ENCODE results near the gene C3orf22.

Gene C3orf22

DNA sequence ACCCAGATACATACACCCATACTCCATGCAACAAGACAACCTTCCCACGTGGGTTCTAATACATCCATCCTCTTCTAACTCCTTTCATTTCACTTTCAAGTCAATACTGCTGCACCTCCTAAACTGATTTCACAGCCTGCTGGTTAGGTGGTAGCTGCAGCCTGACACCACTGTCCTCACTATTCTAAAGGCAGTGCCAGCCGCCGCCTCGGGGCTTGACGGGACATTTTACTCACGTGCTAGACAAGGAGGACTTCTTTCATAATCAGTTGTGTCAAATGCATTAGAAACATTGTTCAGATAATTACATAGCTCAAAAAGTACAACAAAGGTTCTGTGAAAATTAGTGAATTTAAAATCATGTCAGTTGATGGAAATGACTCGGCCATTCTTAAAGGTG lies 47.4 kb downstream of the C3orf22 start:
- no peaks in the 10 kb centered on the region for H3K79me2 ChIP-seq (ENCODE audit: insufficient read depth, low read length)
- no peak overlapping the region for H3K4me3 ChIP-seq (ENCODE audit: low read length, poor library complexity, severe bottlenecking)
- no peaks in the 10 kb centered on the region for H3K36me3 ChIP-seq (ENCODE audit: insufficient read depth, low read length)
- TF ChIP-seq EZH2phosphoT487 (IDR thresholded peaks at IDR 0.05; ENCODE audit: borderline replicate concordance): no peak
- TF ChIP-seq, protein P1, sequence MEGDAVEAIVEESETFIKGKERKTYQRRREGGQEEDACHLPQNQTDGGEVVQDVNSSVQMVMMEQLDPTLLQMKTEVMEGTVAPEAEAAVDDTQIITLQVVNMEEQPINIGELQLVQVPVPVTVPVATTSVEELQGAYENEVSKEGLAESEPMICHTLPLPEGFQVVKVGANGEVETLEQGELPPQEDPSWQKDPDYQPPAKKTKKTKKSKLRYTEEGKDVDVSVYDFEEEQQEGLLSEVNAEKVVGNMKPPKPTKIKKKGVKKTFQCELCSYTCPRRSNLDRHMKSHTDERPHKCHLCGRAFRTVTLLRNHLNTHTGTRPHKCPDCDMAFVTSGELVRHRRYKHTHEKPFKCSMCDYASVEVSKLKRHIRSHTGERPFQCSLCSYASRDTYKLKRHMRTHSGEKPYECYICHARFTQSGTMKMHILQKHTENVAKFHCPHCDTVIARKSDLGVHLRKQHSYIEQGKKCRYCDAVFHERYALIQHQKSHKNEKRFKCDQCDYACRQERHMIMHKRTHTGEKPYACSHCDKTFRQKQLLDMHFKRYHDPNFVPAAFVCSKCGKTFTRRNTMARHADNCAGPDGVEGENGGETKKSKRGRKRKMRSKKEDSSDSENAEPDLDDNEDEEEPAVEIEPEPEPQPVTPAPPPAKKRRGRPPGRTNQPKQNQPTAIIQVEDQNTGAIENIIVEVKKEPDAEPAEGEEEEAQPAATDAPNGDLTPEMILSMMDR (conservative IDR thresholded peaks at IDR 0.05; ENCODE audit: low read length): no peak
- no peaks in the 10 kb centered on the region for H3K9me3 ChIP-seq (ENCODE audit: insufficient read depth, low read depth, low read length)
- H4K20me1 ChIP-seq (ENCODE audit: insufficient read depth, low read length, poor library complexity, severe bottlenecking): no peaks in the 10 kb centered on the region
- H3F3A ChIP-seq (ENCODE audit: low read depth): no peaks in the 10 kb centered on the region
- H3K4me2 ChIP-seq (ENCODE audit: low read depth, low read length, poor library complexity, severe bottlenecking): no peak overlapping the region
- peaks cover 14% of the 10 kb centered on the region for H3K4me1 ChIP-seq (ENCODE audit: insufficient read depth, low read length, poor library complexity, severe bottlenecking)
- no peaks in the 10 kb centered on the region for H3K27me3 ChIP-seq (ENCODE audit: insufficient read depth, low read length, poor library complexity, severe bottlenecking)
- no peaks in the 10 kb centered on the region for H3K9me2 ChIP-seq (replicated peaks; ENCODE audit: low read depth, low read length)
- no peak overlapping the region for H3K9ac ChIP-seq (ENCODE audit: low read depth, low read length, poor library complexity, severe bottlenecking)
- H2AFZ ChIP-seq (ENCODE audit: low read length): no peak overlapping the region

DNA sequence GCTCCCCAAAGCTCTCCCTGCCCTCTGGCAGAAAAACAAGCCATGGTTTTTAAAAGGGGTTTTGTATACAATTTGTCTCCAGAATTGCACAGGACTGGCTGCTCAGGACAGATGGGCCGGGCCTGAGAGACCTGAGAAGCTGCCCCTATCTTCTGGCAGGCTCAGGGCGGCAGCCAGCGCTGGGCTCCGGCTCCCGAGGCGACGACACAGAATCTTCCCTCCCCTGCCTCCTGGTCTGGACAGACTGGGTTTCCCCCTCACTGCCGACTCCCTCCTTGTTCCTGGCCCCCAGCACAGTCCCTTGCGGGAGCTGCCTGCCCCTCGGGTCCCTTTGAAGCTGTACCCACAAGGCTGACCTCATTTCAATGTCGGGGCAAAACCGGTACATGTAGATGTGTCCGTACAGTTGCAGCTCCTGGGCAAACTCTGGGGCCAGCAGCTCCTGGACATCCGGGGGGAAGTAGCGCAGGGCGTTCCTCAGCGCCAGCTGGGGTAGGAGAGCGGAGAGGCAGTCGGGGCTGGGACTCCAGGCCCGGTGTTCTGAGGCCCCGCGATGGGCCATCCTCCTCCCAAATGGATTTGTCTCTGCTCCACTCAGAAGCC lies 48.3 kb downstream of the C3orf22 start:
- no peak overlapping the region for H3K4me2 ChIP-seq (ENCODE audit: low read depth, low read length, poor library complexity, severe bottlenecking)
- H3K4me3 ChIP-seq (ENCODE audit: low read length, poor library complexity, severe bottlenecking): no peak overlapping the region
- H3K9me3 ChIP-seq (ENCODE audit: insufficient read depth, low read depth, low read length): no peaks in the 10 kb centered on the region
- no peaks in the 10 kb centered on the region for H3K79me2 ChIP-seq (ENCODE audit: insufficient read depth, low read length)
- TF ChIP-seq, protein P1 (conservative IDR thresholded peaks at IDR 0.05; ENCODE audit: low read length): no peak
- no peak for TF ChIP-seq EZH2phosphoT487 (IDR thresholded peaks at IDR 0.05; ENCODE audit: borderline replicate concordance)
- no peaks in the 10 kb centered on the region for H3K27me3 ChIP-seq (ENCODE audit: insufficient read depth, low read length, poor library complexity, severe bottlenecking)
- peaks cover 14% of the 10 kb centered on the region for H3K4me1 ChIP-seq (ENCODE audit: insufficient read depth, low read length, poor library complexity, severe bottlenecking)
- no peak overlapping the region for H3K9ac ChIP-seq (ENCODE audit: low read depth, low read length, poor library complexity, severe bottlenecking)
- H4K20me1 ChIP-seq (ENCODE audit: insufficient read depth, low read length, poor library complexity, severe bottlenecking): no peaks in the 10 kb centered on the region
- H2AFZ ChIP-seq (ENCODE audit: low read length): no peak overlapping the region
- no peaks in the 10 kb centered on the region for H3K36me3 ChIP-seq (ENCODE audit: insufficient read depth, low read length)
- H3F3A ChIP-seq (ENCODE audit: low read depth): no peaks in the 10 kb centered on the region
- no peaks in the 10 kb centered on the region for H3K9me2 ChIP-seq (replicated peaks; ENCODE audit: low read depth, low read length)

DNA sequence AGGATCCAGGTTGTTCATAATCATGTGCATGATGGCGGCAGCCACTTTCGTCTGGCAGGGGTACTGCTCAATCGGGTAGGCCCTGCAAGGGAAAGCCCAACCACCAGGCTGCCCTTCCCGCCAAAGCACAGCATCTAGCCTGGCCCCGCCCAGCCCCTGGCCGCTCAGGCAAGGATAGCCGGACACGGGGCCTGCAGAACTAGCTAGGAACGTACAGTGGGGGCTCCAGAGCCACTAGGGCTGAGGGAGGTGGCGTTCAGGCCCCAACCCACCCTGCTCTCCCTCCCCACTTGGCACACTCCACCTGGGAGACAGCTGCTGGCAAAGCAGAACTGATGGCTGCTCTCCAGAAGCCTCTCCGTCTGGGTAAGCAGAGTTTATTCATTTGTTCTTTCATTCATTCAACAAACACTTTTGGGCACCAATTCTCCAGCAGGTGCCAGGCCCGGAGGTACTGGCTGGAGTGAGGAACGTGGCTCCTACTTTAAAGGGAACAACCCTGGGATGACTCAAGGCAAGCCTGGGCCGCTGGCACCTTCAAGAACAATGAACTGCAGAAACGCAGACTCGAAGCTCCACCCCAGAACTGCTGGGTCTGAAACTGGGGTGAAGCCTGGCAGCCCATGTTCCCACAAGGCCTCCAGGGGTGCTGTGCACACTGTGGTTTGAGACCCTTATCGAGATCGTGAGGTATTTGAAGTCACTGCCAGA lies 49.0 kb downstream of the C3orf22 start:
- Histone ChIP-seq H3K4me2 (ENCODE audit: low read depth, low read length, poor library complexity, severe bottlenecking) (no peak overlapping the region), H3K4me1 (ENCODE audit: insufficient read depth, low read length, poor library complexity, severe bottlenecking) (peaks cover 14% of the 10 kb centered on the region), H3K9ac (ENCODE audit: low read depth, low read length, poor library complexity, severe bottlenecking) (no peak overlapping the region), H3K27me3 (ENCODE audit: insufficient read depth, low read length, poor library complexity, severe bottlenecking) (no peaks in the 10 kb centered on the region), H4K20me1 (ENCODE audit: insufficient read depth, low read length, poor library complexity, severe bottlenecking) (no peaks in the 10 kb centered on the region), H3F3A (ENCODE audit: low read depth) (no peaks in the 10 kb centered on the region), H3K36me3 (ENCODE audit: insufficient read depth, low read length) (no peaks in the 10 kb centered on the region), H3K79me2 (ENCODE audit: insufficient read depth, low read length) (no peaks in the 10 kb centered on the region), H3K4me3 (ENCODE audit: low read length, poor library complexity, severe bottlenecking) (no peak overlapping the region), H2AFZ (ENCODE audit: low read length) (no peak overlapping the region), H3K9me3 (ENCODE audit: insufficient read depth, low read depth, low read length) (no peaks in the 10 kb centered on the region), H3K9me2 (replicated peaks; ENCODE audit: low read depth, low read length) (no peaks in the 10 kb centered on the region)
- TF ChIP-seq, protein P1 (conservative IDR thresholded peaks at IDR 0.05; ENCODE audit: low read length): no peak
- TF ChIP-seq EZH2phosphoT487 (IDR thresholded peaks at IDR 0.05; ENCODE audit: borderline replicate concordance): no peak

Data from Loucy (cell line).